GM23338 (cell line): ENCODE data around the gene AFF3. TPM values are rescaled to one million over a fixed set of nuclear protein-coding genes. Genes with fewer than 3 reads are reported as not detected.

ENCODE experiments used
- ATAC-seq: fragments of 200-7000 bp; cut with Tn5 transposase; 3 replicates; pipeline ENCODE4 v1.9.1; 2020
- DNase-seq: peaks from one replicate; pipeline ENCODE4 v3.0.0-alpha.2; 2015; ENCODE audit warnings: low spot score
- H2AFZ ChIP-seq: fragments of 200-600 bp; sonication (generic); 2 replicates; pipeline ENCODE4 v1.8.0; 2016; ENCODE audit warnings: antibody characterized with exemption, mild to moderate bottlenecking, moderate library complexity
- H3F3A ChIP-seq: fragments of 200-600 bp; sonication (generic); replicated peaks from 2 replicates; pipeline ENCODE4 v1.8.0; 2017; ENCODE audit warnings: antibody characterized with exemption, mixed run types, low read depth
- H3K27ac ChIP-seq: fragments of 200-600 bp; sonication (generic); 2 replicates; pipeline ENCODE4 v1.6.1; 2016; ENCODE audit warnings: low read depth
- H3K27me3 ChIP-seq: fragments of 200-600 bp; sonication (generic); 2 replicates; pipeline ENCODE4 v1.8.0; 2016; ENCODE audit warnings: mild to moderate bottlenecking, mixed run types, moderate library complexity; ENCODE audit not compliant: insufficient read depth
- H3K36me3 ChIP-seq: fragments of 200-600 bp; sonication (generic); 2 replicates; pipeline ENCODE4 v1.8.0; 2016; ENCODE audit warnings: mild to moderate bottlenecking; ENCODE audit not compliant: insufficient read depth
- H3K4me1 ChIP-seq: fragments of 200-600 bp; sonication (generic); 2 replicates; pipeline ENCODE4 v1.8.0; 2016; ENCODE audit warnings: mild to moderate bottlenecking, moderate library complexity; ENCODE audit not compliant: insufficient read depth
- H3K4me2 ChIP-seq: fragments of 200-600 bp; sonication (generic); 2 replicates; pipeline ENCODE4 v1.7.1; 2017; ENCODE audit warnings: mixed run types
- H3K4me3 ChIP-seq: fragments of 200-600 bp; sonication (generic); 2 replicates; pipeline ENCODE4 v1.6.1; 2016; ENCODE audit warnings: mixed run types
- H3K79me2 ChIP-seq: fragments of 200-600 bp; sonication (generic); replicated peaks from 2 replicates; pipeline ENCODE4 v1.8.0; 2017; ENCODE audit warnings: mild to moderate bottlenecking; ENCODE audit not compliant: insufficient read depth
- H3K9me2 ChIP-seq: fragments of 200-600 bp; sonication (generic); 2 replicates; pipeline ENCODE4 v1.8.0; 2017; ENCODE audit not compliant: insufficient read depth
- H4K20me1 ChIP-seq: fragments of 200-600 bp; sonication (generic); replicated peaks from 2 replicates; pipeline ENCODE4 v1.8.0; 2017; ENCODE audit warnings: mild to moderate bottlenecking; ENCODE audit not compliant: insufficient read depth
- H3K27ac Mint-ChIP-seq: 2 replicates; pipeline ENCODE4 v1.8.0; 2020; ENCODE audit warnings: inconsistent platforms, mild to moderate bottlenecking, moderate library complexity, mixed read lengths
- H3K27me3 Mint-ChIP-seq: 3 replicates; pipeline ENCODE4 v1.8.0; 2022; ENCODE audit warnings: low read depth, mild to moderate bottlenecking, moderate library complexity, mixed read lengths, inconsistent platforms; ENCODE audit not compliant: insufficient read depth, poor library complexity
- H3K36me3 Mint-ChIP-seq: 3 replicates; pipeline ENCODE4 v1.8.0; 2021; ENCODE audit warnings: low read depth, mild to moderate bottlenecking, inconsistent platforms, moderate library complexity, mixed read lengths
- H3K4me1 Mint-ChIP-seq: 3 replicates; pipeline ENCODE4 v1.8.0; 2020; ENCODE audit warnings: mild to moderate bottlenecking, inconsistent platforms, mixed read lengths
- H3K4me3 Mint-ChIP-seq: 3 replicates; pipeline ENCODE4 v1.8.0; 2021; ENCODE audit warnings: moderate library complexity, mild to moderate bottlenecking, inconsistent platforms, mixed read lengths
- H3K9me3 Mint-ChIP-seq: 3 replicates; pipeline ENCODE4 v1.8.0; 2020; ENCODE audit warnings: moderate library complexity, mild to moderate bottlenecking, inconsistent platforms, mixed read lengths
- CREB1 ChIP-seq: fragments of 250-450 bp; sonication (Bioruptor Pico); IDR thresholded peaks from 2 replicates; pipeline ENCODE4 v1.5.0; 2020; ENCODE audit warnings: low read depth, mild to moderate bottlenecking, moderate library complexity
- CTCF ChIP-seq, 2 experiments: fragments of 200-600 bp in 1 of 2; sonication (generic) in 1 of 2; conservative IDR thresholded peaks; 2 replicates each; pipeline versions ENCODE4 v1.5.1 to v1.6.1; 2016 to 2017; ENCODE audit warnings: antibody characterized with exemption in 2 of 2, low read depth in 2 of 2, mild to moderate bottlenecking in 2 of 2, moderate library complexity in 1 of 2
- EZH2 ChIP-seq: fragments of 200-600 bp; sonication (generic); IDR thresholded peaks from one replicate; pipeline ENCODE4 v1.8.0; 2017; ENCODE audit warnings: antibody characterized with exemption, mild to moderate bottlenecking, low read depth; ENCODE audit not compliant: unreplicated experiment
- EZH2phosphoT487 ChIP-seq: fragments of 200-600 bp; sonication (generic); IDR thresholded peaks from one replicate; pipeline ENCODE4 v1.8.1; 2018; ENCODE audit warnings: antibody characterized with exemption; ENCODE audit not compliant: unreplicated experiment
- JUNB ChIP-seq: IDR thresholded peaks from one replicate; pipeline ENCODE4 v1.6.1; 2016; ENCODE audit warnings: antibody characterized with exemption; ENCODE audit not compliant: unreplicated experiment
- NANOG ChIP-seq: IDR thresholded peaks from 2 replicates; pipeline ENCODE4 v1.6.1; 2016; ENCODE audit warnings: antibody characterized with exemption, borderline replicate concordance
- POLR2AphosphoS5 ChIP-seq: IDR thresholded peaks from 2 replicates; pipeline ENCODE4 v1.6.1; 2016; ENCODE audit warnings: antibody characterized with exemption, low read depth
- ZNF114 ChIP-seq: fragments of 250-450 bp; sonication (Bioruptor Pico); IDR thresholded peaks from 2 replicates; pipeline ENCODE4 v1.5.0; 2020; ENCODE audit warnings: mild to moderate bottlenecking, moderate library complexity
- ZNF331 ChIP-seq: fragments of 250-450 bp; sonication (Bioruptor Pico); IDR thresholded peaks from 2 replicates; pipeline ENCODE4 v1.5.0; 2020; ENCODE audit warnings: low read depth, mild to moderate bottlenecking, moderate library complexity
- polyA plus RNA-seq: library from polyadenylated mRNA; unstranded; fragments of >200 nt; fragmentation: Nextera tagmentation; extraction: Ambion mirVana; gene quantifications from 2 replicates; pipeline ENCODE4 v1.2.1, GENCODE V29; 2016
- total RNA-seq: library from RNA; depleted of rRNA; stranded (reverse); fragments of >200 nt; shearing (Covaris generic); gene quantifications from 2 replicates; pipeline ENCODE4 v1.2.3, GENCODE V29; 2014
- TF ChIP-seq, protein P1 (sequence below): IDR thresholded peaks from 2 replicates; pipeline ENCODE4 v1.6.1; 2016; ENCODE audit warnings: antibody characterized with exemption
- TF ChIP-seq, protein P2 (sequence below): fragments of 250-450 bp; sonication (Bioruptor Pico); IDR thresholded peaks from 2 replicates; pipeline ENCODE4 v1.5.0; 2020; ENCODE audit warnings: mild to moderate bottlenecking, moderate library complexity
- TF ChIP-seq, protein P3 (sequence below): IDR thresholded peaks from one replicate; pipeline ENCODE4 v1.6.1; 2018; ENCODE audit warnings: antibody characterized with exemption; ENCODE audit not compliant: unreplicated experiment

AFF3 gene
- total and polyA plus RNA-seq, 2 experiments from 2014 or later, result 0.73 to 1.4 TPM

DNA sequence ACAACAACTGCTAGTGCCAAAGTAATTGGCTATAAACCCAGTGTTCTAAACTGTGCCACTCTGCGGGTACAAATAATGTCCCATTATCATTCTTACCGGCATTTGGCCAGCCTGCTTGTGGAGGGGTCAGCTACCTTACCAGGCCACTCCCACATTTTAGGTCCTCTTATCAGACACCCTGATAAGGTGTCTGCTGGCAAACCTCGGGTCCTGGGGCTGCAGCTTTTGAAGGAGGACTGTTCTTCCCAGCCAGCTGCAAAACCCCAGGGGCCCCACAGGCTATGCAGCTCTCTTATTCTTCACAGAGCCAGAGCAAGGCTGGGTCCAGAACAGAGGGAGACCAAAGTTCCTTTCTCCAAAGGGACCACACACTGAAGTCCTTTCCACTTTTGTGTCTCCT lies 394.5 kb downstream of the AFF3 start:
- Mint-ChIP-seq H3K27ac (no peak overlapping the region), H3K9me3 (no peaks in the 10 kb centered on the region), H3K4me3 (no peak overlapping the region), H3K36me3 (no peaks in the 10 kb centered on the region), H3K27me3 (no peaks in the 10 kb centered on the region), H3K4me1 (peaks cover 18% of the 10 kb centered on the region)
- H3K36me3 ChIP-seq, result no peaks in the 10 kb centered on the region
- H2AFZ ChIP-seq, result 0 out of 2 replicates have a peak overlapping the region, but pooled peaks have one; percentile 28
- H3K4me3 ChIP-seq, result peak overlapping the region; percentile 11; the same call in 1 of the 2 replicates
- peak overlapping the region; percentile 40 for H3K4me2 ChIP-seq
- no peaks in the 10 kb centered on the region for H4K20me1 ChIP-seq
- H3K9me2 ChIP-seq, result no peaks in the 10 kb centered on the region
- peak; percentile 81 for ATAC-seq
- TF ChIP-seq, protein P1, sequence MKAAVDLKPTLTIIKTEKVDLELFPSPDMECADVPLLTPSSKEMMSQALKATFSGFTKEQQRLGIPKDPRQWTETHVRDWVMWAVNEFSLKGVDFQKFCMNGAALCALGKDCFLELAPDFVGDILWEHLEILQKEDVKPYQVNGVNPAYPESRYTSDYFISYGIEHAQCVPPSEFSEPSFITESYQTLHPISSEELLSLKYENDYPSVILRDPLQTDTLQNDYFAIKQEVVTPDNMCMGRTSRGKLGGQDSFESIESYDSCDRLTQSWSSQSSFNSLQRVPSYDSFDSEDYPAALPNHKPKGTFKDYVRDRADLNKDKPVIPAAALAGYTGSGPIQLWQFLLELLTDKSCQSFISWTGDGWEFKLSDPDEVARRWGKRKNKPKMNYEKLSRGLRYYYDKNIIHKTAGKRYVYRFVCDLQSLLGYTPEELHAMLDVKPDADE, result no peak
- no peak for TF ChIP-seq CTCF (conservative IDR thresholded peaks at IDR 0.05; ENCODE audit: low read depth in 2 of 2)
- no peak for TF ChIP-seq NANOG
- TF ChIP-seq, protein P2, sequence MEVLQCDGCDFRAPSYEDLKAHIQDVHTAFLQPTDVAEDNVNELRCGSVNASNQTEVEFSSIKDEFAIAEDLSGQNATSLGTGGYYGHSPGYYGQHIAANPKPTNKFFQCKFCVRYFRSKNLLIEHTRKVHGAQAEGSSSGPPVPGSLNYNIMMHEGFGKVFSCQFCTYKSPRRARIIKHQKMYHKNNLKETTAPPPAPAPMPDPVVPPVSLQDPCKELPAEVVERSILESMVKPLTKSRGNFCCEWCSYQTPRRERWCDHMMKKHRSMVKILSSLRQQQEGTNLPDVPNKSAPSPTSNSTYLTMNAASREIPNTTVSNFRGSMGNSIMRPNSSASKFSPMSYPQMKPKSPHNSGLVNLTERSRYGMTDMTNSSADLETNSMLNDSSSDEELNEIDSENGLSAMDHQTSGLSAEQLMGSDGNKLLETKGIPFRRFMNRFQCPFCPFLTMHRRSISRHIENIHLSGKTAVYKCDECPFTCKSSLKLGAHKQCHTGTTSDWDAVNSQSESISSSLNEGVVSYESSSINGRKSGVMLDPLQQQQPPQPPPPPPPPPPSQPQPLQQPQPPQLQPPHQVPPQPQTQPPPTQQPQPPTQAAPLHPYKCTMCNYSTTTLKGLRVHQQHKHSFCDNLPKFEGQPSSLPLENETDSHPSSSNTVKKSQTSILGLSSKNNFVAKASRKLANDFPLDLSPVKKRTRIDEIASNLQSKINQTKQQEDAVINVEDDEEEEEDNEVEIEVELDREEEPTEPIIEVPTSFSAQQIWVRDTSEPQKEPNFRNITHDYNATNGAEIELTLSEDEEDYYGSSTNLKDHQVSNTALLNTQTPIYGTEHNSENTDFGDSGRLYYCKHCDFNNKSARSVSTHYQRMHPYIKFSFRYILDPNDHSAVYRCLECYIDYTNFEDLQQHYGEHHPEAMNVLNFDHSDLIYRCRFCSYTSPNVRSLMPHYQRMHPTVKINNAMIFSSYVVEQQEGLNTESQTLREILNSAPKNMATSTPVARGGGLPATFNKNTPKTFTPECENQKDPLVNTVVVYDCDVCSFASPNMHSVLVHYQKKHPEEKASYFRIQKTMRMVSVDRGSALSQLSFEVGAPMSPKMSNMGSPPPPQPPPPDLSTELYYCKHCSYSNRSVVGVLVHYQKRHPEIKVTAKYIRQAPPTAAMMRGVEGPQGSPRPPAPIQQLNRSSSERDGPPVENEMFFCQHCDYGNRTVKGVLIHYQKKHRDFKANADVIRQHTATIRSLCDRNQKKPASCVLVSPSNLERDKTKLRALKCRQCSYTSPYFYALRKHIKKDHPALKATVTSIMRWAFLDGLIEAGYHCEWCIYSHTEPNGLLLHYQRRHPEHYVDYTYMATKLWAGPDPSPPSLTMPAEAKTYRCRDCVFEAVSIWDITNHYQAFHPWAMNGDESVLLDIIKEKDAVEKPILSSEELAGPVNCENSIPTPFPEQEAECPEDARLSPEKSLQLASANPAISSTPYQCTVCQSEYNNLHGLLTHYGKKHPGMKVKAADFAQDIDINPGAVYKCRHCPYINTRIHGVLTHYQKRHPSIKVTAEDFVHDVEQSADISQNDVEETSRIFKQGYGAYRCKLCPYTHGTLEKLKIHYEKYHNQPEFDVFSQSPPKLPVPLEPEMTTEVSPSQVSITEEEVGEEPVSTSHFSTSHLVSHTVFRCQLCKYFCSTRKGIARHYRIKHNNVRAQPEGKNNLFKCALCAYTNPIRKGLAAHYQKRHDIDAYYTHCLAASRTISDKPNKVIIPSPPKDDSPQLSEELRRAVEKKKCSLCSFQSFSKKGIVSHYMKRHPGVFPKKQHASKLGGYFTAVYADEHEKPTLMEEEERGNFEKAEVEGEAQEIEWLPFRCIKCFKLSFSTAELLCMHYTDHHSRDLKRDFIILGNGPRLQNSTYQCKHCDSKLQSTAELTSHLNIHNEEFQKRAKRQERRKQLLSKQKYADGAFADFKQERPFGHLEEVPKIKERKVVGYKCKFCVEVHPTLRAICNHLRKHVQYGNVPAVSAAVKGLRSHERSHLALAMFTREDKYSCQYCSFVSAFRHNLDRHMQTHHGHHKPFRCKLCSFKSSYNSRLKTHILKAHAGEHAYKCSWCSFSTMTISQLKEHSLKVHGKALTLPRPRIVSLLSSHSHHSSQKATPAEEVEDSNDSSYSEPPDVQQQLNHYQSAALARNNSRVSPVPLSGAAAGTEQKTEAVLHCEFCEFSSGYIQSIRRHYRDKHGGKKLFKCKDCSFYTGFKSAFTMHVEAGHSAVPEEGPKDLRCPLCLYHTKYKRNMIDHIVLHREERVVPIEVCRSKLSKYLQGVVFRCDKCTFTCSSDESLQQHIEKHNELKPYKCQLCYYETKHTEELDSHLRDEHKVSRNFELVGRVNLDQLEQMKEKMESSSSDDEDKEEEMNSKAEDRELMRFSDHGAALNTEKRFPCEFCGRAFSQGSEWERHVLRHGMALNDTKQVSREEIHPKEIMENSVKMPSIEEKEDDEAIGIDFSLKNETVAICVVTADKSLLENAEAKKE (CRISPR knock-in tag), result no peak
- no peak for TF ChIP-seq ZNF331 (CRISPR knock-in tag)
- TF ChIP-seq, protein P3, sequence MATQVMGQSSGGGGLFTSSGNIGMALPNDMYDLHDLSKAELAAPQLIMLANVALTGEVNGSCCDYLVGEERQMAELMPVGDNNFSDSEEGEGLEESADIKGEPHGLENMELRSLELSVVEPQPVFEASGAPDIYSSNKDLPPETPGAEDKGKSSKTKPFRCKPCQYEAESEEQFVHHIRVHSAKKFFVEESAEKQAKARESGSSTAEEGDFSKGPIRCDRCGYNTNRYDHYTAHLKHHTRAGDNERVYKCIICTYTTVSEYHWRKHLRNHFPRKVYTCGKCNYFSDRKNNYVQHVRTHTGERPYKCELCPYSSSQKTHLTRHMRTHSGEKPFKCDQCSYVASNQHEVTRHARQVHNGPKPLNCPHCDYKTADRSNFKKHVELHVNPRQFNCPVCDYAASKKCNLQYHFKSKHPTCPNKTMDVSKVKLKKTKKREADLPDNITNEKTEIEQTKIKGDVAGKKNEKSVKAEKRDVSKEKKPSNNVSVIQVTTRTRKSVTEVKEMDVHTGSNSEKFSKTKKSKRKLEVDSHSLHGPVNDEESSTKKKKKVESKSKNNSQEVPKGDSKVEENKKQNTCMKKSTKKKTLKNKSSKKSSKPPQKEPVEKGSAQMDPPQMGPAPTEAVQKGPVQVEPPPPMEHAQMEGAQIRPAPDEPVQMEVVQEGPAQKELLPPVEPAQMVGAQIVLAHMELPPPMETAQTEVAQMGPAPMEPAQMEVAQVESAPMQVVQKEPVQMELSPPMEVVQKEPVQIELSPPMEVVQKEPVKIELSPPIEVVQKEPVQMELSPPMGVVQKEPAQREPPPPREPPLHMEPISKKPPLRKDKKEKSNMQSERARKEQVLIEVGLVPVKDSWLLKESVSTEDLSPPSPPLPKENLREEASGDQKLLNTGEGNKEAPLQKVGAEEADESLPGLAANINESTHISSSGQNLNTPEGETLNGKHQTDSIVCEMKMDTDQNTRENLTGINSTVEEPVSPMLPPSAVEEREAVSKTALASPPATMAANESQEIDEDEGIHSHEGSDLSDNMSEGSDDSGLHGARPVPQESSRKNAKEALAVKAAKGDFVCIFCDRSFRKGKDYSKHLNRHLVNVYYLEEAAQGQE, result no peak
- TF ChIP-seq POLR2AphosphoS5, result no peak
- TF ChIP-seq ZNF114, result no peak
- no peak for TF ChIP-seq CREB1 (CRISPR knock-in tag)
- TF ChIP-seq JUNB, result no peak
- no peak for TF ChIP-seq EZH2
- no peak for TF ChIP-seq EZH2phosphoT487
- no peaks in the 10 kb centered on the region for H3F3A ChIP-seq
- H3K79me2 ChIP-seq, result no peaks in the 10 kb centered on the region
- DNase-seq, result peak; percentile 12
- no peak overlapping the region for H3K27ac ChIP-seq
- no peaks in the 10 kb centered on the region for H3K27me3 ChIP-seq
- peaks cover 18% of the 10 kb centered on the region for H3K4me1 ChIP-seq
